SK-N-SH (cell line): ENCODE results near the gene CDH15. TPM values are rescaled to one million over a fixed set of nuclear protein-coding genes. Genes with fewer than 3 reads are reported as not detected.

Experiments
- CTCF ChIA-PET: fragments of 300-600, 350-600 bp; formaldehyde crosslinking; extraction: SDS; loops from one replicate; lab custom pipeline; 2021; lab: Yijun Ruan, JAX
- POLR2A ChIA-PET: fragments of 350-600 bp; sonication (Branson Sonifier 250); formaldehyde crosslinking; extraction: SDS; loops from one replicate; lab custom pipeline; 2020; ENCODE audit warnings: antibody characterized with exemption, inconsistent platforms; lab: Yijun Ruan, JAX
- DNase-seq: peaks from one replicate; pipeline ENCODE4 v3.0.0; 2012
- H2AFZ ChIP-seq: fragments of 200-600 bp; sonication (generic); 2 replicates; pipeline ENCODE4 v1.8.1; 2016; ENCODE audit warnings: antibody characterized with exemption, mild to moderate bottlenecking, low read depth
- H3F3A ChIP-seq: fragments of 200-600 bp; sonication (generic); replicated peaks from 2 replicates; pipeline ENCODE3; 2016; ENCODE audit warnings: antibody characterized with exemption, mild to moderate bottlenecking; ENCODE audit not compliant: insufficient read depth
- H3K27ac ChIP-seq, 2 experiments: fragments of 200-500 bp in 1 of 2; fragments of 200-600 bp in 1 of 2; sonication (Bioruptor generic) in 1 of 2; sonication (generic), shearing (Covaris generic) in 1 of 2; 2 replicates each; pipeline versions ENCODE4 v1.5.1 to v1.6.1; 2014 to 2016; ENCODE audit warnings: low read depth in 2 of 2, inconsistent platforms in 1 of 2, low read length in 1 of 2, mild to moderate bottlenecking in 1 of 2, mixed read lengths in 1 of 2
- H3K27me3 ChIP-seq: fragments of 200-600 bp; sonication (generic), shearing (Covaris generic); 2 replicates; pipeline ENCODE4 v1.6.1; 2016; ENCODE audit warnings: mixed run types; ENCODE audit not compliant: insufficient read depth
- H3K36me3 ChIP-seq, 2 experiments: fragments of 200-500 bp in 1 of 2; fragments of 200-600 bp in 1 of 2; sonication (Bioruptor generic) in 1 of 2; sonication (generic) in 1 of 2; replicated peaks in 1 of 2; 2 replicates each; pipeline versions ENCODE3 to v1.5.1; 2014 to 2016; ENCODE audit warnings: low read length in 1 of 2, mild to moderate bottlenecking in 1 of 2; ENCODE audit not compliant: insufficient read depth in 2 of 2, control insufficient read depth in 1 of 2
- H3K4me1 ChIP-seq, 2 experiments: fragments of 200-500 bp in 1 of 2; fragments of 200-600 bp in 1 of 2; sonication (Bioruptor generic) in 1 of 2; sonication (generic), shearing (Covaris generic) in 1 of 2; 2 replicates each; pipeline versions ENCODE4 v1.5.1 to v1.6.1; 2014 to 2016; ENCODE audit warnings: low read depth in 1 of 2, low read length in 1 of 2, mixed run types in 1 of 2; ENCODE audit not compliant: insufficient read depth in 2 of 2, control insufficient read depth in 1 of 2
- H3K4me2 ChIP-seq: fragments of 200-600 bp; sonication (generic), shearing (Covaris generic); 2 replicates; pipeline ENCODE4 v1.6.1; 2017; ENCODE audit warnings: mixed run types
- H3K4me3 ChIP-seq, 2 experiments: fragments of 200-500 bp in 1 of 2; fragments of 200-600 bp in 1 of 2; sonication (Bioruptor generic) in 1 of 2; sonication (generic), shearing (Covaris generic) in 1 of 2; 2 replicates each; pipeline versions ENCODE4 v1.5.1 to v1.8.1; 2014 to 2016; ENCODE audit warnings: low read depth in 2 of 2, inconsistent platforms in 1 of 2, low read length in 1 of 2, mild to moderate bottlenecking in 1 of 2, mixed read lengths in 1 of 2, moderate library complexity in 1 of 2
- H3K79me2 ChIP-seq: fragments of 200-600 bp; sonication (generic); 2 replicates; pipeline ENCODE4 v1.8.1; 2017; ENCODE audit warnings: mild to moderate bottlenecking; ENCODE audit not compliant: insufficient read depth
- H3K9ac ChIP-seq: fragments of 200-600 bp; sonication (generic); 2 replicates; pipeline ENCODE4 v1.6.1; 2017; ENCODE audit warnings: mixed run types
- H3K9me2 ChIP-seq: fragments of 200-600 bp; sonication (generic); 2 replicates; pipeline ENCODE4 v1.6.1; 2017; ENCODE audit warnings: mixed run types
- H3K9me3 ChIP-seq: fragments of 200-600 bp; sonication (generic); 2 replicates; pipeline ENCODE4 v1.6.1; 2017; ENCODE audit warnings: mixed run types, mild to moderate bottlenecking, moderate library complexity
- H4K20me1 ChIP-seq: fragments of 200-600 bp; sonication (generic); 2 replicates; pipeline ENCODE4 v1.6.1; 2017; ENCODE audit warnings: mild to moderate bottlenecking, mixed run types; ENCODE audit not compliant: insufficient read depth
- EP300 ChIP-seq, 2 experiments: IDR thresholded peaks; 2 replicates each; pipeline versions ENCODE4 v1.4.0 to v1.6.1; 2012; ENCODE audit warnings: borderline replicate concordance in 1 of 2, low read depth in 1 of 2, low read length in 1 of 2
- EZH2phosphoT487 ChIP-seq: fragments of 200-600 bp; sonication (generic); IDR thresholded peaks from 2 replicates; pipeline ENCODE4 v1.6.1; 2017; ENCODE audit warnings: low read depth, mixed run types, mild to moderate bottlenecking, antibody characterized with exemption, moderate library complexity, borderline replicate concordance
- FOXM1 ChIP-seq: IDR thresholded peaks from 2 replicates; pipeline ENCODE4 v1.4.0; 2012; ENCODE audit warnings: low read depth, mild to moderate bottlenecking
- GATA2 ChIP-seq: sonication (generic); formaldehyde crosslinking; IDR thresholded peaks from 2 replicates; pipeline ENCODE4 v1.5.0; 2020; ENCODE audit warnings: mild to moderate bottlenecking, missing genetic modification reagents
- MAX ChIP-seq: IDR thresholded peaks from 2 replicates; pipeline ENCODE4 v1.4.0; 2012; ENCODE audit warnings: low read depth
- MEF2A ChIP-seq: IDR thresholded peaks from 2 replicates; pipeline ENCODE4 v1.4.0; 2012; ENCODE audit warnings: low read depth, borderline replicate concordance
- POLR2AphosphoS5 ChIP-seq: IDR thresholded peaks from 2 replicates; pipeline ENCODE4 v1.6.1; 2012; ENCODE audit warnings: low read depth, low read length
- RFX5 ChIP-seq: IDR thresholded peaks from 2 replicates; pipeline ENCODE4 v1.6.1; 2012; ENCODE audit warnings: mild to moderate bottlenecking, improper control_type of control experiment, low read length
- RXRA ChIP-seq: IDR thresholded peaks from 2 replicates; pipeline ENCODE4 v1.4.0; 2012; ENCODE audit warnings: low read depth, mild to moderate bottlenecking, borderline replicate concordance
- SMC3 ChIP-seq: IDR thresholded peaks from 2 replicates; pipeline ENCODE4 v1.6.1; 2012; ENCODE audit warnings: low read depth, low read length, improper control_type of control experiment
- TCF12 ChIP-seq: IDR thresholded peaks from 2 replicates; pipeline ENCODE4 v1.4.0; 2012
- YY1 ChIP-seq: IDR thresholded peaks from 2 replicates; pipeline ENCODE4 v1.4.0; 2012; ENCODE audit warnings: low read depth, mild to moderate bottlenecking
- WGBS: methylation state at CpG from one replicate; pipeline ENCODE4 v1.1.6; 2017; ENCODE audit warnings: low lambda C conversion rate; 5-methylcytosine and 5-hydroxymethylcytosine counted together
- polyA plus RNA-seq, 3 experiments: library from polyadenylated mRNA; depleted of rRNA; stranded (reverse); fragments of >200 nt; gene quantifications; 2 replicates each; pipeline ENCODE4 v1.2.3, GENCODE V29; 2012
- TF ChIP-seq, protein P1 (sequence below): IDR thresholded peaks from 2 replicates; pipeline ENCODE4 v1.6.1; 2012; ENCODE audit warnings: mild to moderate bottlenecking, low read depth, low read length, moderate library complexity
- TF ChIP-seq, protein P2 (sequence below): IDR thresholded peaks from 2 replicates; pipeline ENCODE4 v1.4.0; 2012; ENCODE audit warnings: low read depth, borderline replicate concordance
- TF ChIP-seq, protein P3 (sequence below): fragments of 200-600 bp; sonication (generic); IDR thresholded peaks from 2 replicates; pipeline ENCODE4 v1.6.1; 2017; ENCODE audit warnings: antibody characterized with exemption, mild to moderate bottlenecking, moderate library complexity
- TF ChIP-seq, protein P4 (sequence below): fragments of 150-350 bp; IDR thresholded peaks from 2 replicates; pipeline ENCODE4 v1.6.1; 2017; ENCODE audit warnings: antibody characterized with exemption, low read length, low read depth, borderline replicate concordance

Gene CDH15
- polyA plus RNA-seq, 1 of the 3 experiments (the other 2 are of a cell fraction): 0.03 TPM

DNA sequence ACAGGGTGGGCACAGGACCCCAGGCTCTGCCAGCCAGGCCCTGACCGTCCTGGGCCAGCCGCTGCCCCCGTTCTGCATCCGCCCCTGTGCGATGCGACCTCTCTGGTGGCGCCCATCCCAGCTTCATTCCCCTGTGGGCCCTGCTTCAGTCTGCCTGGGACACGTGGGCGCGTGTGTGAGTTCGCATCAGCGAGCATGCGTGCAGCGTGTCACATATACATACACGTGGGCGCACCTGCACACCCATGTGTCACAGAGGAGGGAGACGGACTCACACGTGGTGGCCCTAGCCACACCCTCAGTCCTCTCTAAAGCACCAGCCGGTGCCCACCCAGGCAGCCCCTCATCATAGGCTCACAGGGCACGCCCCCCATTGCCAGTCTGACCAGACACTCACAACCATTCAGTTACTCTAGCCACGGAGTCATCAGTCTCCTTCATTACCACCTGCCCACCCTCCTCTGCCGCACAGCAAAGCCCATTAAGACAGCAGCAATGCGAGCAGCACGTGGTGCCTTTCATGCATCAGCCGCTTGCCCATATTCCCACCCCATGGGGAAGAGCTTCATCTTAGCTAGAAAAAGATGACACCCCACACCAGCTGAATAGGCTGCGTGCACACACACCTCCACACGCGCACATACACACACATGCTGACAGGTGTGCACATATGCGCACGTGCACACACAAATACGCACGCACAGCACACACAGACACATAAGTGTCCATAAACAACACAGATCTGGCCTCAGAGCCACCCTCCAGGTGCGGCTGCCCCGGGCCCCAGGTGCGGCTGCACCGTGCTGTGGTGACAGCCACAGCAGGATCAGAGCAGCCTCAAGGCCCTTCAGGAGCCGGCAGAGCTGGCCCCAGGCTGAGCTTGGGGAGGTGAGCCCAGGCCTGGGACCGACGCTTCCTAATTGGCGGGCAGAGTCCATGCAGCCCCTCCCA, 9.5 kb upstream of the CDH15 start:
- Histone ChIP-seq H3F3A (peaks cover 17% of the 10 kb centered on the region), H3K4me1 (peaks cover 0 to 19% of the 10 kb centered on the region in 2 experiments; a peak in 1 of 4 replicates), H3K27me3 (no peaks in the 10 kb centered on the region), H3K9me2 (no peaks in the 10 kb centered on the region), H3K4me3 (no peak overlapping the region), H3K36me3 (no peaks in the 10 kb centered on the region), H3K27ac (no peak overlapping the region), H4K20me1 (no peaks in the 10 kb centered on the region), H3K79me2 (no peaks in the 10 kb centered on the region), H3K4me2 (no peak overlapping the region), H2AFZ (no peak overlapping the region), H3K9ac (no peak overlapping the region), H3K9me3 (no peaks in the 10 kb centered on the region)
- 83% methylated on average over 31 of the region's 40 CpGs for WGBS
- no peak for TF ChIP-seq MAX
- TF ChIP-seq, protein P1, sequence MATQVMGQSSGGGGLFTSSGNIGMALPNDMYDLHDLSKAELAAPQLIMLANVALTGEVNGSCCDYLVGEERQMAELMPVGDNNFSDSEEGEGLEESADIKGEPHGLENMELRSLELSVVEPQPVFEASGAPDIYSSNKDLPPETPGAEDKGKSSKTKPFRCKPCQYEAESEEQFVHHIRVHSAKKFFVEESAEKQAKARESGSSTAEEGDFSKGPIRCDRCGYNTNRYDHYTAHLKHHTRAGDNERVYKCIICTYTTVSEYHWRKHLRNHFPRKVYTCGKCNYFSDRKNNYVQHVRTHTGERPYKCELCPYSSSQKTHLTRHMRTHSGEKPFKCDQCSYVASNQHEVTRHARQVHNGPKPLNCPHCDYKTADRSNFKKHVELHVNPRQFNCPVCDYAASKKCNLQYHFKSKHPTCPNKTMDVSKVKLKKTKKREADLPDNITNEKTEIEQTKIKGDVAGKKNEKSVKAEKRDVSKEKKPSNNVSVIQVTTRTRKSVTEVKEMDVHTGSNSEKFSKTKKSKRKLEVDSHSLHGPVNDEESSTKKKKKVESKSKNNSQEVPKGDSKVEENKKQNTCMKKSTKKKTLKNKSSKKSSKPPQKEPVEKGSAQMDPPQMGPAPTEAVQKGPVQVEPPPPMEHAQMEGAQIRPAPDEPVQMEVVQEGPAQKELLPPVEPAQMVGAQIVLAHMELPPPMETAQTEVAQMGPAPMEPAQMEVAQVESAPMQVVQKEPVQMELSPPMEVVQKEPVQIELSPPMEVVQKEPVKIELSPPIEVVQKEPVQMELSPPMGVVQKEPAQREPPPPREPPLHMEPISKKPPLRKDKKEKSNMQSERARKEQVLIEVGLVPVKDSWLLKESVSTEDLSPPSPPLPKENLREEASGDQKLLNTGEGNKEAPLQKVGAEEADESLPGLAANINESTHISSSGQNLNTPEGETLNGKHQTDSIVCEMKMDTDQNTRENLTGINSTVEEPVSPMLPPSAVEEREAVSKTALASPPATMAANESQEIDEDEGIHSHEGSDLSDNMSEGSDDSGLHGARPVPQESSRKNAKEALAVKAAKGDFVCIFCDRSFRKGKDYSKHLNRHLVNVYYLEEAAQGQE: no peak
- TF ChIP-seq, protein P2, sequence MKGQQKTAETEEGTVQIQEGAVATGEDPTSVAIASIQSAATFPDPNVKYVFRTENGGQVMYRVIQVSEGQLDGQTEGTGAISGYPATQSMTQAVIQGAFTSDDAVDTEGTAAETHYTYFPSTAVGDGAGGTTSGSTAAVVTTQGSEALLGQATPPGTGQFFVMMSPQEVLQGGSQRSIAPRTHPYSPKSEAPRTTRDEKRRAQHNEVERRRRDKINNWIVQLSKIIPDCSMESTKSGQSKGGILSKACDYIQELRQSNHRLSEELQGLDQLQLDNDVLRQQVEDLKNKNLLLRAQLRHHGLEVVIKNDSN: no peak
- DNase-seq: no peak
- ChIA-PET POLR2A (no interaction called here), CTCF (interaction anchor here (1.8 kb wide), 1 partner anchor 425 kb away, joined by 6 read pairs; no protein-coding TSS in a partner anchor)

DNA sequence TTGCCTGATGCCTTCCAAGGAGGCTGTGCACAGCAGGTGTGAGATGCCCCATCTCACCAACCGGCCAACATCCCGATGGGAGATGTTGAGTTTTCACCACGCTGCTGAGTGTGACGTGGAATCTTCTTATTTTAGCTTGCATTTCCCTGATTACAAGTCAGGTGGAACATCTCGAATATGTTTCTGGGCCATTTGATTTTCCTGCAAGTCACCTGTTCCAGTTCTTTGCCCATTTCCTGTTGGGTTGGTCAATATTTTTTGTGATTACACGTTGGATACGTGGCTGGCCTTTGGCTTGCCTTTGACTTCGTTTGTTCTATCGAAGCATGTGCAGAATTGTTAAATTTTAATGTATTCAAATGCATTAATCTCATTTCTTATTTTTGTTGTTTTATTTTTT, 8.3 kb upstream of the CDH15 start:
- Histone ChIP-seq H3K9me2 (no peaks in the 10 kb centered on the region), H3K9me3 (no peaks in the 10 kb centered on the region), H3K27me3 (no peaks in the 10 kb centered on the region), H3K79me2 (no peaks in the 10 kb centered on the region), H4K20me1 (no peaks in the 10 kb centered on the region), H3K9ac (no peak overlapping the region), H3K4me1 (peaks cover 0 to 17% of the 10 kb centered on the region in 2 experiments; a peak in 1 of 4 replicates), H3K36me3 (no peaks in the 10 kb centered on the region), H3K4me2 (no peak overlapping the region), H3K4me3 (no peak overlapping the region), H3K27ac (no peak overlapping the region), H2AFZ (no peak overlapping the region), H3F3A (peaks cover 7% of the 10 kb centered on the region)
- POLR2A ChIA-PET: no interaction called here
- CTCF ChIA-PET: interaction anchor here (0.6 to 2.1 kb wide), 4 partner anchors 14 to 348 kb away, joined by 3 to 7 read pairs (median 6); no protein-coding TSS in a partner anchor
- WGBS: 78% methylated on average over 9 of the region's 9 CpGs
- DNase-seq: no peak
- TF ChIP-seq POLR2AphosphoS5 (no peak), GATA2 (CRISPR knock-in tag) (no peak), RFX5 (no peak), FOXM1 (no peak), SMC3 (no peak), MEF2A (no peak), EP300 (IDR thresholded peaks at IDR 0.05; ENCODE audit: borderline replicate concordance in 1 of 2, low read depth in 1 of 2, low read length in 1 of 2) (no peak), TCF12 (no peak), RXRA (no peak), EZH2phosphoT487 (no peak), YY1 (no peak)
- TF ChIP-seq, protein P3, sequence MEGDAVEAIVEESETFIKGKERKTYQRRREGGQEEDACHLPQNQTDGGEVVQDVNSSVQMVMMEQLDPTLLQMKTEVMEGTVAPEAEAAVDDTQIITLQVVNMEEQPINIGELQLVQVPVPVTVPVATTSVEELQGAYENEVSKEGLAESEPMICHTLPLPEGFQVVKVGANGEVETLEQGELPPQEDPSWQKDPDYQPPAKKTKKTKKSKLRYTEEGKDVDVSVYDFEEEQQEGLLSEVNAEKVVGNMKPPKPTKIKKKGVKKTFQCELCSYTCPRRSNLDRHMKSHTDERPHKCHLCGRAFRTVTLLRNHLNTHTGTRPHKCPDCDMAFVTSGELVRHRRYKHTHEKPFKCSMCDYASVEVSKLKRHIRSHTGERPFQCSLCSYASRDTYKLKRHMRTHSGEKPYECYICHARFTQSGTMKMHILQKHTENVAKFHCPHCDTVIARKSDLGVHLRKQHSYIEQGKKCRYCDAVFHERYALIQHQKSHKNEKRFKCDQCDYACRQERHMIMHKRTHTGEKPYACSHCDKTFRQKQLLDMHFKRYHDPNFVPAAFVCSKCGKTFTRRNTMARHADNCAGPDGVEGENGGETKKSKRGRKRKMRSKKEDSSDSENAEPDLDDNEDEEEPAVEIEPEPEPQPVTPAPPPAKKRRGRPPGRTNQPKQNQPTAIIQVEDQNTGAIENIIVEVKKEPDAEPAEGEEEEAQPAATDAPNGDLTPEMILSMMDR: no peak
- TF ChIP-seq, protein P4, sequence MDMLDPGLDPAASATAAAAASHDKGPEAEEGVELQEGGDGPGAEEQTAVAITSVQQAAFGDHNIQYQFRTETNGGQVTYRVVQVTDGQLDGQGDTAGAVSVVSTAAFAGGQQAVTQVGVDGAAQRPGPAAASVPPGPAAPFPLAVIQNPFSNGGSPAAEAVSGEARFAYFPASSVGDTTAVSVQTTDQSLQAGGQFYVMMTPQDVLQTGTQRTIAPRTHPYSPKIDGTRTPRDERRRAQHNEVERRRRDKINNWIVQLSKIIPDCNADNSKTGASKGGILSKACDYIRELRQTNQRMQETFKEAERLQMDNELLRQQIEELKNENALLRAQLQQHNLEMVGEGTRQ: no peak
